Testis (tissue), 3 donors: ENCODE results near the gene CDC25A. TPM values are rescaled to one million over a fixed set of nuclear protein-coding genes. Genes with fewer than 3 reads are reported as not detected.
"Not testable (repeated sequence)": the region's sequence is repeated elsewhere in the genome, so short reads cannot be mapped to it uniquely, and the experiment has no call there.

Experiments used
- DNase-seq: peaks from one replicate; pipeline ENCODE4 v3.0.0-alpha.2; 2019
- H3K27ac ChIP-seq, 2 donors: fragments of 200-600 bp; sonication (generic); one replicate each; pipeline ENCODE4 v1.5.1; 2019
- H3K27me3 ChIP-seq: fragments of 200-600 bp; sonication (generic); one replicate; pipeline ENCODE4 v1.5.1; 2019
- H3K36me3 ChIP-seq: fragments of 200-600 bp; sonication (generic); one replicate; pipeline ENCODE4 v1.5.1; 2017; ENCODE audit warnings: low read depth; ENCODE audit errors: missing control alignments
- H3K4me1 ChIP-seq: fragments of 200-600 bp; sonication (generic); one replicate; pipeline ENCODE4 v1.5.1; 2019
- H3K4me3 ChIP-seq, 2 donors: fragments of 200-600 bp; sonication (generic); one replicate each; pipeline ENCODE4 v1.5.1; 2017 to 2019
- H3K9me3 ChIP-seq: fragments of 200-600 bp; sonication (generic); one replicate; pipeline ENCODE4 v1.5.1; 2017
- POLR2A ChIP-seq: fragments of 450-650 bp; IDR thresholded peaks from one replicate; pipeline ENCODE4 v1.6.1; 2017; ENCODE audit warnings: antibody characterized with exemption, mild to moderate bottlenecking, moderate library complexity
- WGBS, 2 donors: methylation state at CpG; one replicate each; pipeline ENCODE4 v1.1.5; 2018; 5-methylcytosine and 5-hydroxymethylcytosine counted together
- intact Hi-C: fragments of 100-400 bp; cut with DNase I; formaldehyde crosslinking; loops from one replicate; pipeline ENCODE4 v1.15.1; 2023; ENCODE audit warnings: low total_unique reads
- microRNA counts, 2 donors: library from miRNA; unstranded; fragments of <30 nt; microRNA quantifications; one replicate each; lab custom pipeline; 2016
- microRNA-seq, 2 donors: library from miRNA; unstranded; fragments of <30 nt; microRNA quantifications; one replicate each; pipeline ENCODE4, GENCODE V29; 2016; ENCODE audit warnings: borderline number of aligned reads in 2 of 2, borderline replicate concordance in 1 of 2
- polyA plus RNA-seq: library from polyadenylated mRNA; stranded (reverse); fragments of 350-450 nt; fragmentation: Illumina TruSeq; extraction: RNeasy Lipid Tissue Mini Kit (QIAGEN cat#74804); gene quantifications from one replicate; pipeline ENCODE4 v1.2.3, GENCODE V29; 2014; ENCODE audit warnings: low read depth, low replicate concordance; ENCODE audit not compliant: insufficient read depth
- small RNA-seq, 2 donors: library from RNA; depleted of rRNA; stranded (forward); fragments of <200 nt; gene quantifications; one replicate each; pipeline ENCODE3, GENCODE V24; 2016
- total RNA-seq, 2 donors: library from RNA; depleted of rRNA; stranded (reverse); fragments of >200 nt; gene quantifications; one replicate each; pipeline ENCODE4 v1.2.3, GENCODE V29; 2016
- TF ChIP-seq, protein P1 (sequence below), 3 experiments: fragments of 450-650 bp in 2 of 3; fragments of 200-600 bp in 1 of 3; sonication (generic) in 1 of 3; IDR thresholded peaks; one replicate each; pipeline ENCODE4 v1.5.1; 2016 to 2019; ENCODE audit warnings: antibody characterized with exemption in 3 of 3, mild to moderate bottlenecking in 2 of 3, moderate library complexity in 1 of 3

The CDC25A gene
- total and polyA plus RNA-seq, 3 donors from 2014 or later = 29.3 to 51.6 (median 46.3) TPM

DNA sequence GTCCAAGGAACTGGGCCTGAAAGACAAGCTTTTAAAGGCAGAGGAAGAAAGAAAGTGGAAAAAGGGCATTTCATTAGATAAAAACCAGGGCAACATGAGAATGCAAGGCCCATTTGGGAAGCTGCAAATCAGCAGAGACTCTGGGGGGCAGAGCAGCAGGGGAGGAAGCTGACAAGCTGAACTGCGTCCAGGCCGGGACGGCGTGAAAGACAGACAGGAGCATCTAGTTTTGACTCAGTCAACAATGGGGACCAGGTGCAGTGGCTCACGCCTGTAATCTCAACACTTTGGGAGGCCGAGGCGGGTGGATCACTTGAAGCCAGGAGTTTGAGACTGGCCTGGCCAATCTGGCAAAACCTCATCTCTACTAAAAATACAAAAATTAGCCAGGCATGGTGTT lies 69.9 kb downstream of the CDC25A start:
- intact Hi-C loops = no loop called here
- Histone ChIP-seq H3K4me1 (peaks cover 39% of the 10 kb centered on the region), H3K9me3 (no peaks in the 10 kb centered on the region), H3K36me3 (no peaks in the 10 kb centered on the region), H3K4me3 (no peak overlapping the region), H3K27me3 (no peaks in the 10 kb centered on the region), H3K27ac (peak overlapping the region; percentile 3 to 26)
- no peak for TF ChIP-seq POLR2A
- TF ChIP-seq, protein P1, sequence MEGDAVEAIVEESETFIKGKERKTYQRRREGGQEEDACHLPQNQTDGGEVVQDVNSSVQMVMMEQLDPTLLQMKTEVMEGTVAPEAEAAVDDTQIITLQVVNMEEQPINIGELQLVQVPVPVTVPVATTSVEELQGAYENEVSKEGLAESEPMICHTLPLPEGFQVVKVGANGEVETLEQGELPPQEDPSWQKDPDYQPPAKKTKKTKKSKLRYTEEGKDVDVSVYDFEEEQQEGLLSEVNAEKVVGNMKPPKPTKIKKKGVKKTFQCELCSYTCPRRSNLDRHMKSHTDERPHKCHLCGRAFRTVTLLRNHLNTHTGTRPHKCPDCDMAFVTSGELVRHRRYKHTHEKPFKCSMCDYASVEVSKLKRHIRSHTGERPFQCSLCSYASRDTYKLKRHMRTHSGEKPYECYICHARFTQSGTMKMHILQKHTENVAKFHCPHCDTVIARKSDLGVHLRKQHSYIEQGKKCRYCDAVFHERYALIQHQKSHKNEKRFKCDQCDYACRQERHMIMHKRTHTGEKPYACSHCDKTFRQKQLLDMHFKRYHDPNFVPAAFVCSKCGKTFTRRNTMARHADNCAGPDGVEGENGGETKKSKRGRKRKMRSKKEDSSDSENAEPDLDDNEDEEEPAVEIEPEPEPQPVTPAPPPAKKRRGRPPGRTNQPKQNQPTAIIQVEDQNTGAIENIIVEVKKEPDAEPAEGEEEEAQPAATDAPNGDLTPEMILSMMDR (IDR thresholded peaks at IDR 0.05) = no peak
- 65 to 80% methylated on average over 7 of the region's 7 CpGs for WGBS, 2 donors
- DNase-seq = no peak

DNA sequence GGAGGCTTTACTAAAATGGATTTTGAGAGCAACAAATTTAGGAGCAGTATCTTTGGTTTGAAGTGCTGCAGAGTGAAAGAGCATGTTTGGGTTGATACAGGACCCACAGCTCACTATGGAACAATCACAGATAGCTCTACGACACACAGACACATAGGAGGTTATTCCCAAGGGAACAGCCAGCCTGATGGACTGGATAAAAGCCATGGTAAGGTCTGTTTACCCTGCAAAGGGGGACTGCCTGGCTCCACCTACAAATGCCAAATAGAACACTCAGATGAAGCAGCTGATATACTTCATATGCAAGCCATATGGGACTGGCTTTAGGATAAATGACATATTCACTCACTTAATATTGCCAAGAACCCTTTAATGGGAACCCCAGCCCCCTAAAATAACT lies 75.4 kb downstream of the CDC25A start:
- 52 to 100% methylated on average over 1 of the region's 1 CpG for WGBS, 2 donors

DNA sequence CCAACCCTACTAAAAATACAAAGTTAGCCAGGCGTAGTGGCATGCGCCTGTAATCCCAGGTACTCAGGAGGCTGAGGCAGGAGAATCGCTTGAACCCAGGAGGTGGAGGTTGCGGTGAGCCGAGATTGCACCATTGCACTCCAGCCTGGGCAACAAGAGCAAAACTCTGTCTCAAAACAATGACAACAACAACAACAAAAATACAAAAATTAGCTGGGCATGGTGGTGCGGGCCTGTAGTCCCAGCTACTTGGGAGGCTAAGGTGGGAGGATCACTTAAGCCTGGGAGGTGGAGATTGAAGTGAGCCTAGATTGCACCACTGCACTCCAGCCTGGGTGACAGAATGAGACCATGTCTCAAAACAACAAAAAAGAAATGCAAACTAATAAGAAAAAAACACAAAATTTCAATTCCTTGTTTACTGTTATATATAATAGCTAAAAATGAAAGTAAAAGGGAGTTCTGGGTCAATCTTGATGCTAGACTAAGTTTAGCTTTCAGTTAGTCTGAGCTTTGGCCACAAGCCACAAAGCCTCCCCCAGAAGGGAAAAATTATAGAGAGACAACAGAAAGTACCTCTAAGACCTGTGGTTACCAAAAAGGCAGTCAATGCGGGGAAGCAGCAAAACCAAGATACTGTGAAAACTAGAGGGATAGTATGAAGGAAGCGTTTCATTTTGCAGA lies 76.0 kb downstream of the CDC25A start:
- 73 to 84% methylated on average over 8 of the region's 8 CpGs for WGBS, 2 donors
- intact Hi-C loops = not testable (repeated sequence)

More for the DNA sequence above, 75.4 kb downstream of the CDC25A start:
- no peak for TF ChIP-seq POLR2A
- TF ChIP-seq, protein P1 (IDR thresholded peaks at IDR 0.05) = no peak
- DNase-seq = no peak
- no peak overlapping the region for H3K27ac ChIP-seq
- H3K9me3 ChIP-seq = no peaks in the 10 kb centered on the region
- intact Hi-C loops = no loop called here
- H3K4me3 ChIP-seq = no peak overlapping the region
- H3K4me1 ChIP-seq = peaks cover 6% of the 10 kb centered on the region
- no peaks in the 10 kb centered on the region for H3K27me3 ChIP-seq
- H3K36me3 ChIP-seq = no peaks in the 10 kb centered on the region

DNA sequence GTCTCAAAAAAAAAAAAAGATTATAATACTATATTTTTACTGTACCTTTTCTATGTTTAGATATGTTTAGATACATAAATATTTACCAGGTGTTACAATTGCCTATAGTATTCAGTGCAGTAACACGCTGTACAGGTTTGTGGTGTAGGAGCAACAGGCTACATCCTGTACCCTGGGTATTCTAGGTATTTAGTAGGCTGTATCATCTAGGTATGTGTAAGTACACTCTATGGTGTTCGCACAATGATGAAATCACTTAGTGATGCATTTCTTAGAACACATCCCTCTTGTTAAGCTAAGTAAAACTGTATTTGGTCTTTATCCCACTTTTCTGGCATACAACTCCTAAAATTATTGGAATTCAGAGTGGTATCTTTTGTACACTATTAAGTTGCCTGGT lies 77.8 kb downstream of the CDC25A start:
- intact Hi-C loops = no loop called here
- no peak for DNase-seq
- TF ChIP-seq, protein P1 (IDR thresholded peaks at IDR 0.05) = no peak
- TF ChIP-seq POLR2A = no peak
- Histone ChIP-seq H3K9me3 (no peaks in the 10 kb centered on the region), H3K27ac (no peak overlapping the region), H3K4me1 (no peaks in the 10 kb centered on the region), H3K4me3 (no peak overlapping the region), H3K27me3 (no peaks in the 10 kb centered on the region), H3K36me3 (no peaks in the 10 kb centered on the region)
- 100% methylated on average over 2 of the region's 2 CpGs for WGBS, 2 donors

More for the DNA sequence above, 76.0 kb downstream of the CDC25A start:
- H3K4me1 ChIP-seq, H3K9me3 ChIP-seq, H3K36me3 ChIP-seq, H3K27ac ChIP-seq, DNase-seq, H3K4me3 ChIP-seq, H3K27me3 ChIP-seq: not testable (repeated sequence)

DNA sequence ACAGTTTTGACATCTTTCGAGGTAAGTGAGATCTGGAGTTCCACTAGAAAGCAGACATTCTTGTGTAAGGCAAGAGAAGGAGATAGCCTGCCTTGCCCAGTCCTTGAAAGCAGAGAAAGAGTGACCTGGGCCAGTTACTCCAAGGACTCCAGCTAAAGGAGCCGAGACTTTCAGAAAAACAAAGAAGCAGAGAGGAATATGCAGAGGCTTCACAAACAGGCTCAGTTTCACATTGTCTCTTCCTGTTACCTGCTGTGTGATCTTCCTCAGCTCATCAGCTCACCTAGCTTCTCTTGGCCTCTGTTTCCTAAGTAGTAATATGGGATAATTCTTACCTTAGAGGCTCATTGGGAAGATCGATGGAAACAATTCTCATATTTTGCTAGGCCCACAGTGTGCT lies 81.0 kb downstream of the CDC25A start:
- DNase-seq = no peak
- TF ChIP-seq, protein P1 (IDR thresholded peaks at IDR 0.05) = no peak
- TF ChIP-seq POLR2A = no peak
- intact Hi-C loops = no loop called here
- no peaks in the 10 kb centered on the region for H3K4me1 ChIP-seq
- 69 to 81% methylated on average over 3 of the region's 3 CpGs for WGBS, 2 donors
- H3K27me3 ChIP-seq = no peaks in the 10 kb centered on the region
- no peak overlapping the region for H3K27ac ChIP-seq
- no peaks in the 10 kb centered on the region for H3K9me3 ChIP-seq
- H3K36me3 ChIP-seq = no peaks in the 10 kb centered on the region
- no peak overlapping the region for H3K4me3 ChIP-seq

MicroRNA genes within 50 kb of the gene (microRNA counts, 767-probe panel; counts per million panel counts)
- 0 to 152 counts per million in 2 donors for microRNA hsa-miR-4443 (lab: Ali Mortazavi, UCI)

Small RNA genes lying within 50 kb of the gene (microRNA-seq; reads per million reads assigned to microRNA genes)
- 4.1 to 22.9 reads per million in 2 donors for gene MIR4443

Small RNA genes lying within 50 kb of the gene (small RNA-seq; reads per million reads assigned to genes)
- gene MIR4443 = 0 reads per million in 2 donors
- gene NDUFB1P1 = 0 reads per million in 2 donors
- 0 reads per million in 2 donors for gene RNU7-128P
- 0 reads per million in 2 donors for gene SNRPFP4

Other genes with a start within 250 kb of the CDC25A start
- gene MAP4, start 172.0 kb downstream of the CDC25A start, total RNA-seq = 100 to 1,000 TPM; 226 to 241 TPM
- 195 TPM for gene MAP4, start 172.0 kb downstream of the CDC25A start, polyA plus RNA-seq
- gene CAMP, start 35.1 kb upstream of the CDC25A start, total RNA-seq = 1 to 10 TPM; 1.4 to 1.7 TPM
- 2.8 TPM for gene CAMP, start 35.1 kb upstream of the CDC25A start, polyA plus RNA-seq
- 10 to 100 TPM; 20.9 to 36.8 TPM for gene ZNF589, start 52.7 kb upstream of the CDC25A start, total RNA-seq
- 16.0 TPM for gene ZNF589, start 52.7 kb upstream of the CDC25A start, polyA plus RNA-seq
- gene NME6, start 113.0 kb upstream of the CDC25A start, total RNA-seq = 10 to 100 TPM; 28.6 to 36.5 TPM
- gene NME6, start 113.0 kb upstream of the CDC25A start, polyA plus RNA-seq = 19.2 TPM
- not detected for gene SPINK8, start 145.2 kb upstream of the CDC25A start, total RNA-seq
- not detected for gene SPINK8, start 145.2 kb upstream of the CDC25A start, polyA plus RNA-seq
- gene FBXW12, start 183.8 kb upstream of the CDC25A start, total RNA-seq = 1 to 10 TPM in 1 of 2 donors, under 1 TPM in 1; 0.81 to 2.0 TPM
- gene FBXW12, start 183.8 kb upstream of the CDC25A start, polyA plus RNA-seq = 0.98 TPM
- gene PLXNB1, start 241.7 kb upstream of the CDC25A start, total RNA-seq = 10 to 100 TPM; 70.2 to 79.2 TPM
- gene PLXNB1, start 241.7 kb upstream of the CDC25A start, polyA plus RNA-seq = 41.5 TPM